NCI-H526 treated with DMSO at 0.1 percent for 48 hours (cell line): ENCODE measurements around the gene CCDC137.

Experiments
- DNase-seq: peaks from one replicate; lab custom pipeline; 2025; lab: John Stamatoyannopoulos, UW

The CCDC137 gene

DNA sequence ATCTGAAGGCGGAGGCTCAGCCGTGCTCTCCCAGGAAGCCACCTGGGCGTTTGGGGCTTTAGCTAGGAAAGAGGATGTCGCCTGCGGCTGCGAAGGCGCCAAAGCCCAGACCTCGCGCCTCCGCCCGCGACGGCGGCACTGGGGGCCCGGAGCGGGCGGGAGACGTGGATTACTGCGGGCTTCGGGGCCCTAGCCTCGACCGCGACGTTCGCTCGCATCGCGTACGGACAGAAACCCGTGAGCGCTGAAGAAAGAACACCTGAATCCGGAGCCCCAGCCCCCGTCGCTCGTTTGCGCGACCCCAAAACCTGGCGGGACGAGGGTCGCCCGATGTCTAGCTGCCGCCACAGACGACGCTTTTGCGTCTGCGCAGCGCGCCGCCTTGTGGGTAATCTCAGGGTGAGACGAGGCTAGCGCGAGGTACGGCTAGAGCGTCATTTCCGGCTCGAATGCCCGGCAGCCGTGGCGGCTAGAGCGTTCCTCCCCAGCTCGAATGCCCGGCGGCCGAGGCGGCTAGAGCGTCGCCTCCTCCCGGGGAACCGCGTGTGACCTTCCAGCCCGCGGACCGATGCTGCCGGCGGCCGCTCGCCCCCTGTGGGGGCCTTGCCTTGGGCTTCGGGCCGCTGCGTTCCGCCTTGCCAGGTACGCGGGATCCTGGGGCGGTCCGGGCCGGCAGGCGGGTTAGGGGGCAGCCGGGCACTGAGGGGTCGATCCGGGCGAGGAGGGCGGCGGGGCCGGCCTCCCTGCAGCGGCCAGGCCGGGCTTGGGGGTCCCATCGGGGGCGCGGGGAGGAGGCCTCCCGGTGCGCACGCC is 36.6 kb downstream of the CCDC137 start, which contains the start of gene MRPL12:
Gene MRPL12, plus strand, starts transcription at position 434 of the 813 bp plus-strand sequence. Its CDS starts 135 bp downstream, at position 569.
- DNase-seq: peak; percentile 87

- no peak for DNase-seq
These were observed 37.5 kb downstream of the CCDC137 start for GRCh38 chr17:81703747-81704654.

GRCh38 chr17:81705518-81706231 is 39.1 kb downstream of the CCDC137 start:
- DNase-seq: no peak

GRCh38 chr17:81706232-81706611 is 39.7 kb downstream of the CCDC137 start:
- DNase-seq: no peak

- DNase-seq: no peak
These were observed 40.5 kb downstream of the CCDC137 start for GRCh38 chr17:81706757-81707624.

DNA sequence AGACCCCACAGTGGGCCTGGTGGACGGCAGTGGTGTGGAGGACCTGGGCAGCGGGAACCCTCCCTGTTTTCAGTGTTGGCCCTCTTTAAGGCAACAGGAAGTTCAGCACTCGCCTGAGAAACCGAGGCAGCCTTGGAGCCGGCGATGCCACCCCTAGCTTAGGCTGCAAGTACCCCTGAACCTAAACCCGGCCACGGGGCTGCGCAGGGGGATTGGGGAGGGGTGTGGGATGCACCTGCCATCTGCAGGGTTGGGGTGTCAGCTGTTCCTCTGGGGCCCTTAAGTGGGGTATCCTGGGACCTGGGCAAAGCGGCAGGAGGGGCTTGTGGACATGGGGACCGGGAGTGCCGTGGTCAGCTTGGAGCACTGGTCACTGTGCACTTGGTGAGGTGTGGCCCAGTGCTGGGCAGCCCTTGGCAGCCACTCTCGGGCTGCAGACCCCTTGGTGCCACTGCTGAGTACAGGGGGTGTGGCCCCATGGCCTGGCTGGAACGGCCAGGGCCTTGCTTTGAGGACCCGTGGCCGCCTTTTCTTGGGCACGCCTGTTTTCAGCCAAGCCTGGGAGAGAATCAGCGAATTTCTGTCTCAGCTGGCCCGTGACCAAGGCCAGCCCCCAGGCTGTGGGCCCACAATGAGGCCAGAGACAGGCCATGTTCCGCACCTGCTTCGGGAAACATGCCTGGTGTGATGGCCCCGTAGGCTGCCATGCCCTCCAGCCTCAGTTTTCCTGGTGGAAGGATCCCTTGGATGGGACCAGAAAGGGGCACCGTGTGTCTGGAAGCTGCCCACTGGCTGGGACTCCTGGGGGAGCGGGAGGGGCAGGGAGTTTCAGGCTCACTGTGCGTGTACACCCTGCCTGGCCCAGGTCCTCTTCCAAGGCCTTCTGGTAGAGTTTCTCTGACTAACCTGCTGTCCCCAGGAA is 41.4 kb downstream of the CCDC137 start:
- DNase-seq: no peak

GRCh38 chr17:81708739-81709185 is 42.2 kb downstream of the CCDC137 start:
- DNase-seq: no peak

GRCh38 chr17:81710514-81711308 is 44.2 kb downstream of the CCDC137 start:
- DNase-seq: no peak

DNA sequence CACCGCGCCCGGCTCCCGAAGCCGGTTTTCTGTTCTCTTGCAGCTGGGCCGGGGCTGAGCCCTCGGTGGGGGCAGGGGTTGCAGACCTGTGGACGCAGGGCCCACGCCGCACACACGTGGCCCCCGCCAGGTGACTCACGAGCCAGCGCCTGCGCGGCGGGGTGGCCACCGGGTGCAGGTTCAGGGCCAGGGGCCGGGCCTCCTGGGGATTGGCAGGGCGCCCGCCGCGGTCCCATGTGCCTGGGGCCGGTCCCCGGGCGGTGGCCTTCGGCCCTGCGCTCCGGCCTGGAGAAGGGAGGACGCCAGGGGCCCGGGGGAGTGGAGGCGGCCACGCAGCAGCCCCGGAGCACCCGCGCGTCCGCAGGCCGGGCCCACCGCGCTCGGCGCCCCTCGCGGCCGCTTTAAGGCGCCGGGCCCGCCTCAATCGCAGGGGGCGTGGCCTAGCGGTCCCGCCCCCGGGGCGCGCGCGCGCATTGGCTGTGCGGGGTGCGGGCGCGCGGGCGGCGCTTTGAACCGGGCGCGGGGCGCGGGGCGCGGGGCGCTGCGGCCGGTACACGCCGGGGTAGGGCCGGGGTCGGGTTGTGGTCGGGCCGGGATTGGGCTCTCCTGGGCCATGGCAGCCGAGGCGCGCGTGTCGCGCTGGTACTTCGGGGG is 45.4 kb downstream of the CCDC137 start, which contains the start of gene SLC25A10:
Gene SLC25A10, plus strand, starts transcription at position 471 of the 654 bp plus-strand sequence. Its CDS starts 143 bp downstream, at position 614.
- peak; percentile 55 for DNase-seq

GRCh38 chr17:81712468-81713003 is 46.0 kb downstream of the CCDC137 start:
- no peak for DNase-seq

DNA sequence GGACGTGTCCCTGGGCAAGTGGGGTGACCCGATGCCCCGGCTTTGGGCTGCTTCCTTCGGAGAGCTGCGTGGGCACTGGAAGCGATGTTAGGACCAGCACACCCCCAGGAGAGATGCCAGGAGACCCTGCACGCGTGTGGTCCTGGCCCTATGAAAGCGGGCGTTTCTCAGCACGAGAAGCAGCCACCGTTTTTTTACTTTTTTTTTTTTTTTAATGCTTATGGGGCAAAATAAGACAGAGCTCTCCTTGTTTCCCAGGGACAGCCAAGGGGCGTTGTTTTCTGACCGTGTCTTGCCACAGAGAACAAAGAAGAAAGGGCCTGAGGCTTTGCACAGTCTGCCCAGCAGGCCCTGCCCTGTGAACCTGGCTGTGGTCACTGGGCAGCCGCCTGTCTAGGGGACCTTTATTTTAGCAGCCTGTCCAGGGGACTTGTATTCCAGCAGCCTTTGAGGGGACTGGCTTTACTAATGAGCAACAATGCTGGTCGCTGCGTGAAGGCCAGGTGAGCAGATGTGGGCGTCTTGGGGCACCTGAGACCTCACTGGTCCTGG is 46.5 kb downstream of the CCDC137 start:
- DNase-seq: no peak

- no peak for DNase-seq
These were observed 47.2 kb downstream of the CCDC137 start for GRCh38 chr17:81713556-81714411.

- no peak for DNase-seq
These were observed 48.0 kb downstream of the CCDC137 start for GRCh38 chr17:81714412-81715106.

DNA sequence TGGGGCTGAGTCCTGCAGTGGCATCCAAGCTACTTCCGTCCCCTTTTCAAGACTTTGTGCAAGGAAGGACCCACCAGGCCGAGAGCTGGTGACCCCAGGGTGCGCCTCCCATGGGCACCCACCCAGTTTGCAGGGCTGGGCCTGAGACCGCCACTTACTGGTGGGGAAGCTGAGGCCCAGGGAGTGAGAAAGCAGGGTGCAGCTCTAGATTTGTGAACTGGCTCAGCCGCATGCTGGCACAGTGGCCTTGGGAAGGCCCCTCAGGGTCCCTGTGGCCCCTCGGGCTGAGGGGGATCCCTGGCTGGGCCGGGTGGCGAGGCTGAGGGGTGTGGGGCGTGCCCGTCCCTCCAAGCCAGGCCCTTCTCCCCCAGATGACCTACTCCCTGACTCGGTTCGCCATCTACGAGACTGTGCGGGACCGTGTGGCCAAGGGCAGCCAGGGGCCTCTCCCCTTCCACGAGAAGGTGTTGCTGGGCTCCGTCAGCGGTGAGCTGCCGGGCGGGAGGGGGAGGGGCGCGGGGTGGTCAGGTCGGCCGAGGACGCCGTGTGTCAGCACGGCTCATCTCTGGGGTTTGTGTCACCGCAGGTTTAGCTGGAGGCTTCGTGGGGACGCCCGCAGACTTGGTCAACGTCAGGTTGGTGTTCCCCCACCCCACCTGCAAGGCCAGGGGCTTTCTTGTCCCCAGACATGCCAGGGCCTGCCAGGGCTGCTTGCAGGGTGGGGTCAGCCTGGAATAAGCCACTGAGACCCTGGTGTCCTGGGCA is 48.8 kb downstream of the CCDC137 start:
- no peak for DNase-seq

GRCh38 chr17:81715872-81716673 is 49.5 kb downstream of the CCDC137 start:
- no peak for DNase-seq
